Measurements from ENCODE around the gene AKAP3.

The AKAP3 gene
- 0.52 to 0.97 (median 0.52) reads per million in 3 donors for total RNA-seq

DNA sequence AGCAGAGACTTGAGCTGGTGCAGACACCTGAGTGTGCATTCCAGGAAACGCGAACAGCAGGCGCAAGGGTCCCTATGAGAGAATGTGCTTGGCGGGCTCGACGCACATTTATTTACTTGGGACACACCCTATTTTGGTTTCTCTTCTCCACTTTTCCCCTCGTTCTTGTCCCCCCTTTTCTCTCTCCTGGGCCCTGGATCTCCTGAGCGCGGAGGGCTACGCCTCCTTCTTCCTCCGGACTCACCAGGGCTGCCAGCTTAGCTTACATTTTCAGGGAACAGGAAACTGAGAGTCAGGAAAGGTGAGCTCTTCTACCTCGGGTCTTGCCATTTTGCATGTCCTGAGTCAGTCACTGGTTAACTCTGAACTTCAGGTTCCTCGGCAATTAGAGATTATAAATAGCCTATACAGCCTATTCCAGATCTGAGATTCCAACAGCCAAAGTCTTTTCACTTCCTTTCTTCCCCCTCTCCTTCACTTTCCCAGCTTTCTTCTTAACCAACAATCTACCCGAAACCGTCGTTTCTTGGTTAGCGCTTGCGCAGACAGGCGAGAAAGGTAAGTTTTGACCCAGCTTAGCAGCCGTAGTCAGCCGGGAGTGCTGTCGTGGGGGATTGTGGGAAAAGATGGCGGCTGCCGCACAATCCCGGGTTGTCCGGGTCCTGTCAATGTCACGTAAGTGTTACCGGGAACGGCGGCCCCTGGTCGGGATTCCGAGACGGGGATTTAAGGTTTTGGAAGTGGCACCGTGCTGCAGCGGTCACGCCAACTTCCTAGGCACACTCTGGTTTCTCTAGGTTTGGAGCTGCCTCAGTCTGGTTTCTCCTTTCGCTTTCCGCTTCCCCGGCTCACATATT lies at the start of gene AKAP3, which contains the start of gene NDUFA9:
TSS of gene AKAP3 (minus strand) at position 551 of the 857 bp plus-strand sequence. CDS start 10,855 bp downstream, outside the sequence.
TSS of gene NDUFA9 (plus strand) at position 614 of the 857 bp plus-strand sequence. CDS start at position 627, 13 bp downstream.
- Histone ChIP-seq H3K4me3 (ENCODE audit: insufficient read depth, low read depth, low read length, poor library complexity, severe bottlenecking) (peak within 1 kb of the TSS; percentile 87), H3K36me3 (ENCODE audit: control insufficient read depth, insufficient read depth, low read length) (no peaks in the 10 kb centered on the region), H3K9me3 (ENCODE audit: control insufficient read depth, low read length) (no peaks in the 10 kb centered on the region), H3K27me3 (replicated peaks; ENCODE audit: control insufficient read depth, insufficient read depth, low read length, poor library complexity, severe bottlenecking) (no peaks in the 10 kb centered on the region), H3K27ac (ENCODE audit: insufficient read depth, low read length, poor library complexity, severe bottlenecking) (peak within 1 kb of the TSS; percentile 73), H3K4me1 (ENCODE audit: control insufficient read depth, insufficient read depth, low read length, poor library complexity, severe bottlenecking) (peaks cover 15% of the 10 kb centered on the region)
- peak; percentile 54 to 66 (median 65) for DNase-seq

DNA sequence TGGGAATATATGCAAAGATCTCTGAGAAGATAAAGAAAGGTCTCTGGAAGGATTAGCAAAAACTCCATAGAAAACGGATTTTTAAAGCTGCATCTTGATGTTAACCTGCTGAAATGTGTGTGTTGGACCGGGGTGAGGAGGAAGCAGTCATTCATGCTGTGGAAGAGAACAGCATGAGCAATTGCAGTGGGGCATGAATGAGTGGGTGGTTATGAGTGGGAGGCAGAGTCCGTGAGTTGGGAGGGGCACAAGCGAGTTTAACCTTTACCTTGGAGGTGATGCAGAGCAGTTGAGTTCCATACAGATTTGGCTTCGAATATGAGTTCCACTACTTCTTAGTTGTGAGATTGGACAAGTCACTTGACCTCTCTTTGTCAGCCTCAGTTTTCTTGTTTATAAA lies 41.9 kb upstream of the AKAP3 start:
- Histone ChIP-seq H3K27me3 (replicated peaks; ENCODE audit: control insufficient read depth, insufficient read depth, low read length, poor library complexity, severe bottlenecking) (no peaks in the 10 kb centered on the region), H3K36me3 (ENCODE audit: control insufficient read depth, insufficient read depth, low read length) (peaks cover 37% of the 10 kb centered on the region), H3K9me3 (ENCODE audit: control insufficient read depth, low read length) (no peaks in the 10 kb centered on the region), H3K4me1 (ENCODE audit: control insufficient read depth, insufficient read depth, low read length, poor library complexity, severe bottlenecking) (no peaks in the 10 kb centered on the region), H3K27ac (ENCODE audit: insufficient read depth, low read length, poor library complexity, severe bottlenecking) (no peak overlapping the region), H3K4me3 (ENCODE audit: insufficient read depth, low read depth, low read length, poor library complexity, severe bottlenecking) (no peak overlapping the region)
- no peak for DNase-seq

DNA sequence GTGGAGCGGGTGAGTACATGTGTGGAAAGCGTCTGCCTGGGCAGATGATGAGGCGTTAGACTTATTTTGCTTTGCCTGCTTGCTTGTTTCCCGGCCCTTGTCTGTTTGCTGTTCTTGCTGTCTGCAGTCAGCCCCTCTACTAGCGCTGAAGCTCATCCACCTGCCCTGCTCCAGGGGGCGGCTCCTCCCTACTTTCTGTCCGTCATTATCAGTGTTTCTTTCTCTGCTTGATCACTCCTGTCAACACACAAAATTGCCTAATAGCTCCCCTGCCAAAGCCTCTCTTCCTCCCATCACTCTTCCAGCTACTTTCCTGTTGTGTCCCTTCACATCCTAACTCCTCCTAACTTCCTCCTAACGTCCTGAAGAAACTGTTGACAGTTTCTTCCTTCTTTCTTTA lies 36.5 kb upstream of the AKAP3 start:
- H3K27me3 ChIP-seq (replicated peaks; ENCODE audit: control insufficient read depth, insufficient read depth, low read length, poor library complexity, severe bottlenecking) = no peaks in the 10 kb centered on the region
- H3K4me3 ChIP-seq (ENCODE audit: insufficient read depth, low read depth, low read length, poor library complexity, severe bottlenecking) = no peak overlapping the region
- peaks cover 65% of the 10 kb centered on the region for H3K36me3 ChIP-seq (ENCODE audit: control insufficient read depth, insufficient read depth, low read length)
- no peaks in the 10 kb centered on the region for H3K4me1 ChIP-seq (ENCODE audit: control insufficient read depth, insufficient read depth, low read length, poor library complexity, severe bottlenecking)
- no peak overlapping the region for H3K27ac ChIP-seq (ENCODE audit: insufficient read depth, low read length, poor library complexity, severe bottlenecking)
- no peaks in the 10 kb centered on the region for H3K9me3 ChIP-seq (ENCODE audit: control insufficient read depth, low read length)
- DNase-seq = no peak

DNA sequence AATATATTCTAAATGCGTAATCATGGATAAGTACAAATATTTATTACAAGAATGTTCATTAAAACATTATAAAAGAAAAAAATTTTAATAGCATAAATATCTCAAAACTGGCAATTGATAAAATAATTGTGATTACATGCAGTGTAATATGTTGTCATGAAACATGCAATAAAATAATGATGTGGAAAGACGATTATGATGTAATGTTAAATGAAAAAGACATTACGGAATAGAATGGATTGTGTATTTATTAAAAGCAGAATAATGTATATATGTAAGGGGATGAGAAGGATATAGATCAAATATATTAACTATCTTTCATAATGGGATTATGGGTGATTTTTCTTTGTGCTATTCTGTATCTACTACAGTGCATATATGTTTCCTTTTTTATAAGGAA lies 32.9 kb upstream of the AKAP3 start:
- H3K27ac ChIP-seq (ENCODE audit: insufficient read depth, low read length, poor library complexity, severe bottlenecking) = no peak overlapping the region
- H3K9me3 ChIP-seq (ENCODE audit: control insufficient read depth, low read length) = no peaks in the 10 kb centered on the region
- DNase-seq = no peak
- H3K27me3 ChIP-seq (replicated peaks; ENCODE audit: control insufficient read depth, insufficient read depth, low read length, poor library complexity, severe bottlenecking) = no peaks in the 10 kb centered on the region
- no peaks in the 10 kb centered on the region for H3K4me1 ChIP-seq (ENCODE audit: control insufficient read depth, insufficient read depth, low read length, poor library complexity, severe bottlenecking)
- H3K36me3 ChIP-seq (ENCODE audit: control insufficient read depth, insufficient read depth, low read length) = peaks cover 50% of the 10 kb centered on the region
- no peak overlapping the region for H3K4me3 ChIP-seq (ENCODE audit: insufficient read depth, low read depth, low read length, poor library complexity, severe bottlenecking)

DNA sequence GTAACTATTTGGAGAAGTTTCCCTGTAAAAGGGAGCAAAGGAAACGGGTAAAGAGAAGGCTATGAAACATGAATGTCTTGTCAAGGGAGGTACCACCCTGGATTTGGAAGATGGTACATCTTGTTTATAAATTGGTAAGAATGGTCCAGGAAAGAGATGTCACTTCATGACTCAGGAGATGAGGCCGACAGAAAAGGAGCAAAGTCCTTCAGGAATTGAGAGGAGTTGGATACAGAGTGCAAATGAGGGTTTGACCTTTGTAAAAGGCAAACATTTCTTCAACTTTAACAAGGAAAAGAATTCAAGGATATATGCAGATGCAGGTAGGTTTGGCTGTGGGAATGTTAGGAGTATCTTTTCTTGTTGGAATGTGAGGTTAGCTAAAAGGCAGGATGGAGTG lies 30.9 kb upstream of the AKAP3 start:
- no peak for DNase-seq
- Histone ChIP-seq H3K4me1 (ENCODE audit: control insufficient read depth, insufficient read depth, low read length, poor library complexity, severe bottlenecking) (no peaks in the 10 kb centered on the region), H3K27ac (ENCODE audit: insufficient read depth, low read length, poor library complexity, severe bottlenecking) (no peak overlapping the region), H3K9me3 (ENCODE audit: control insufficient read depth, low read length) (no peaks in the 10 kb centered on the region), H3K27me3 (replicated peaks; ENCODE audit: control insufficient read depth, insufficient read depth, low read length, poor library complexity, severe bottlenecking) (no peaks in the 10 kb centered on the region), H3K36me3 (ENCODE audit: control insufficient read depth, insufficient read depth, low read length) (peaks cover 30% of the 10 kb centered on the region), H3K4me3 (ENCODE audit: insufficient read depth, low read depth, low read length, poor library complexity, severe bottlenecking) (no peak overlapping the region)

DNA sequence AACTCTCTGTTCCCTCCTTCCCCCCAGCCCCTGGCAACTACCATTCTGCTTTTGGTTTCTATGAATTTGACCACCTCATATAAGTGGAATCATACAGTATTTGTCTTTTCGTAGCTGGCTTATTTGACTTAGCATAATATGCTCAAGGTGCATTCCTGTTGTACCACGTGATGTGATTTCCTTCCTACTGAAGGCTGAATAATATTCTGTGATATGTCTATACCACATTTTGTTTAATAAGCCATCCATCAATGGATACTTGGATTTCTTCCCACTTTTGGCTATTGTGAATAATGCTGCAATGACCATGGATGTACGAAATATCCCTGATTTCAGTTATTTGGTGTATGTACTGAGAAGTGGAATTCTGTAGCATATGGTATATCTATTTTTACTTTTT lies 16.4 kb upstream of the AKAP3 start:
- Histone ChIP-seq H3K27me3 (replicated peaks; ENCODE audit: control insufficient read depth, insufficient read depth, low read length, poor library complexity, severe bottlenecking) (no peaks in the 10 kb centered on the region), H3K9me3 (ENCODE audit: control insufficient read depth, low read length) (no peaks in the 10 kb centered on the region), H3K36me3 (ENCODE audit: control insufficient read depth, insufficient read depth, low read length) (peaks cover 77% of the 10 kb centered on the region), H3K4me3 (ENCODE audit: insufficient read depth, low read depth, low read length, poor library complexity, severe bottlenecking) (no peak overlapping the region), H3K27ac (ENCODE audit: insufficient read depth, low read length, poor library complexity, severe bottlenecking) (no peak overlapping the region), H3K4me1 (ENCODE audit: control insufficient read depth, insufficient read depth, low read length, poor library complexity, severe bottlenecking) (no peaks in the 10 kb centered on the region)
- no peak for DNase-seq

DNA sequence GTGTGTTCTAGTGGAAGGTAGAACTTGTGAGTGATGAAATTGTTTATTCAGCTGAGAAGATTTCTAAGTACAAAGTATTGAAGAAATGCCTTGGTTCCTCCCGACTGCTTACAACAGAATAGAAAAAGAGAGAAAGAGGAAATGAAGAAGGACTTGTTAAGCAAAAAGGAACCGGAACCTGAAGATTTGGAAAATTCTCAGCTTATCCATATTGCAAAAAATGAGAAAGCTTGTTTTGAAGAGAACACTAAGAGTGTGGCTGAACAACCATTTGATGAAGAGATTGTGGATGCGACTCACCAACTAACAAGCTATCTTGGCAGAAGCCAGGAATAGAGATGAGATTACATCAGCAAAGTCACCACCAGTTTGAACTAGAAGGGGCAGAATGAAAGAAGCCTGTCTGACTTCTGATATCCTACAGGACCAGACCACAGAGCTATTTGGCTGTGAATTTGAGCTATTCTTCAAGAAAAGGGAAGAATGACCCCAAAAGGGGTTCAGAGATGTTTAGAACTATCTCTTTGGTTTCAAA lies 15.2 kb upstream of the AKAP3 start:
- H3K4me1 ChIP-seq (ENCODE audit: control insufficient read depth, insufficient read depth, low read length, poor library complexity, severe bottlenecking) = no peaks in the 10 kb centered on the region
- no peaks in the 10 kb centered on the region for H3K9me3 ChIP-seq (ENCODE audit: control insufficient read depth, low read length)
- peaks cover 77% of the 10 kb centered on the region for H3K36me3 ChIP-seq (ENCODE audit: control insufficient read depth, insufficient read depth, low read length)
- H3K27ac ChIP-seq (ENCODE audit: insufficient read depth, low read length, poor library complexity, severe bottlenecking) = no peak overlapping the region
- no peak overlapping the region for H3K4me3 ChIP-seq (ENCODE audit: insufficient read depth, low read depth, low read length, poor library complexity, severe bottlenecking)
- no peak for DNase-seq
- no peaks in the 10 kb centered on the region for H3K27me3 ChIP-seq (replicated peaks; ENCODE audit: control insufficient read depth, insufficient read depth, low read length, poor library complexity, severe bottlenecking)

DNA sequence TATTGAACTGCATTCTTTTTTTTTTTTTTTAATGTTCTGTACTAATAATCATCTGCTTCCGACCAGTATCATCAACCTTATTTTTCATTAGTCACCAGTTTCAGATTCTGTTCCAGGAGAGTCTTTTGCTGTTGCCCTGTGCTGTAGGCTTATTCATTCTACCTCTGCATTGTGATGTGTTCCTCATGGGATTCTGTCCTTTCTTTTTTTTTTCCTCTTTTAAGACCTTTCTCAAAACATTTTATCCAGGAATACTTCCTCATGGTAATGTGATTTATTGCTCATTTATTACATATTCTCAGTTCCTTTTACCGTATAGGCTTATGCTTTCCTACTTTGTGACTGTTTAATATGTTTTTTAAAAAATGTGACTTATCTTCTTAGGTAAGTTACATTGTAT lies 4.8 kb upstream of the AKAP3 start:
- peaks cover 10% of the 10 kb centered on the region for H3K4me1 ChIP-seq (ENCODE audit: control insufficient read depth, insufficient read depth, low read length, poor library complexity, severe bottlenecking)
- H3K36me3 ChIP-seq (ENCODE audit: control insufficient read depth, insufficient read depth, low read length) = peaks cover 38% of the 10 kb centered on the region
- no peak for DNase-seq
- no peaks in the 10 kb centered on the region for H3K9me3 ChIP-seq (ENCODE audit: control insufficient read depth, low read length)
- H3K27ac ChIP-seq (ENCODE audit: insufficient read depth, low read length, poor library complexity, severe bottlenecking) = no peak overlapping the region
- H3K27me3 ChIP-seq (replicated peaks; ENCODE audit: control insufficient read depth, insufficient read depth, low read length, poor library complexity, severe bottlenecking) = no peaks in the 10 kb centered on the region
- H3K4me3 ChIP-seq (ENCODE audit: insufficient read depth, low read depth, low read length, poor library complexity, severe bottlenecking) = no peak overlapping the region

DNA sequence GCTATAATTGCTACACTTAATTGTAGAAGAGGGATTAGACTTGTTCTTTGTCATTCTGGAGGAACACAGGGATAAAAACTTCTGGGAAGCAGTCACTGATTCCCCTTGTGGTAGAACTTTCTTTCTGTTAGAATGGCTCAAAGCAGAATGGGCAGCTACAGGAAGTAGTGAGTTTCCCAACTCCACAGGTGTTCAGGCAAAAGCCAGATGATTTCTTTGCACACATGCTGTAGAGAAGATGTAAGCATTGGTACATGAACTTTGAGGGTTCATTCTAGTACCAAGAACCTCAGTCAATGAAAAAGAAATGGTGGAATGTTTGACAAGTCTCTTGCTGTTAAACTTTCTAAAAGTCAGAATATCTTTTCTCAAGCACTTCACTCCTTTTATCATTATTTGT lies 4.4 kb upstream of the AKAP3 start:
- Histone ChIP-seq H3K4me3 (ENCODE audit: insufficient read depth, low read depth, low read length, poor library complexity, severe bottlenecking) (no peak overlapping the region), H3K27me3 (replicated peaks; ENCODE audit: control insufficient read depth, insufficient read depth, low read length, poor library complexity, severe bottlenecking) (no peaks in the 10 kb centered on the region), H3K9me3 (ENCODE audit: control insufficient read depth, low read length) (no peaks in the 10 kb centered on the region), H3K36me3 (ENCODE audit: control insufficient read depth, insufficient read depth, low read length) (peaks cover 35% of the 10 kb centered on the region), H3K4me1 (ENCODE audit: control insufficient read depth, insufficient read depth, low read length, poor library complexity, severe bottlenecking) (peaks cover 11% of the 10 kb centered on the region), H3K27ac (ENCODE audit: insufficient read depth, low read length, poor library complexity, severe bottlenecking) (no peak overlapping the region)
- DNase-seq = no peak

DNA sequence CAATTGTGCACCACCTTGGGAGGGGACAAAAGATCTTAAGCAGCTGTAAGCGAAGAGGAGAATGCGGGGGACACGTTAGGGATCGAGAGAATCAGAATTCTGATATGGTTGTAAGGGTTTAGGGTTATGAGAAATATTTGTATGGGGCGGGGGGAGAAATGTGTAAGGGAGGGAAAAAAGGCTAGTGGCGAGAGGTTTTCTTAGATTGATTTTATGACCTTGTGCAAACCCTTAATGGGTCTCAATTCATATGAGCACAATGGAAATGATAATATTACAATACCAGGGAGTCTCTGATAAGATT lies 459 bp upstream of the AKAP3 start:
- no peak for DNase-seq
- H3K9me3 ChIP-seq (ENCODE audit: control insufficient read depth, low read length) = no peaks in the 10 kb centered on the region

More for the DNA sequence above, 459 bp upstream of the AKAP3 start:
- Histone ChIP-seq H3K4me1 (ENCODE audit: control insufficient read depth, insufficient read depth, low read length, poor library complexity, severe bottlenecking) (peaks cover 15% of the 10 kb centered on the region), H3K27me3 (replicated peaks; ENCODE audit: control insufficient read depth, insufficient read depth, low read length, poor library complexity, severe bottlenecking) (no peaks in the 10 kb centered on the region), H3K27ac (ENCODE audit: insufficient read depth, low read length, poor library complexity, severe bottlenecking) (peak overlapping the region; percentile 73), H3K4me3 (ENCODE audit: insufficient read depth, low read depth, low read length, poor library complexity, severe bottlenecking) (peak overlapping the region; percentile 87), H3K36me3 (ENCODE audit: control insufficient read depth, insufficient read depth, low read length) (peaks cover 4% of the 10 kb centered on the region)
